Thyroid gland (tissue), 4 donors: ENCODE results near the gene MTNR1B.

Experiments
- POLR2A ChIP-seq, 2 donors: fragments of 450-650 bp; IDR thresholded peaks; one replicate each; pipeline ENCODE4 v1.6.1; 2017; ENCODE audit warnings: antibody characterized with exemption in 2 of 2, mild to moderate bottlenecking in 2 of 2, moderate library complexity in 1 of 2
- TF ChIP-seq, protein P1 (sequence below), 6 experiments: fragments of 200-600 bp in 3 of 6; fragments of 450-650 bp in 3 of 6; sonication (generic) in 3 of 6; IDR thresholded peaks; one replicate each; pipeline ENCODE4 v1.5.1; 2016 to 2019; ENCODE audit warnings: antibody characterized with exemption in 6 of 6, mild to moderate bottlenecking in 2 of 6, inconsistent platforms in 1 of 6, moderate library complexity in 1 of 6

DNA sequence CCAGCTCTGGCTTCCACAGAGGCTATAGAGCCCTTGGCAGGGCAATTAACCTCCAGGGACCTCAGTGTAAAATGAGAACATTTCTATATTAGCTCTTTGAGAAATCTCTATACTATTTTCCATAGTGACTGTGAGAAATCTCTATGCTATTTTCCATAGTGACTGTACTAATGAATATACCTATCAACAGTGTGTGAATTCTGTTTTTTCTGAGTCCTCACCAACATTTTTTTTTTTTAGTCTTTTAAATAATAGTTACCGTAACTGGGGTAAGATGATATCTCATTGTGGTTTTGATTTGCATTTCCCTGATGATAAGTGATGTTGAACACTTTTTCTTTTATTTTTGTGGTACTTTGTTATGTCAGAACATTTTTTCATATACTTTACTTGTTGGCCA is 7.0 kb upstream of the MTNR1B start:
- no peak for TF ChIP-seq POLR2A (IDR thresholded peaks at IDR 0.05)
- TF ChIP-seq, protein P1, sequence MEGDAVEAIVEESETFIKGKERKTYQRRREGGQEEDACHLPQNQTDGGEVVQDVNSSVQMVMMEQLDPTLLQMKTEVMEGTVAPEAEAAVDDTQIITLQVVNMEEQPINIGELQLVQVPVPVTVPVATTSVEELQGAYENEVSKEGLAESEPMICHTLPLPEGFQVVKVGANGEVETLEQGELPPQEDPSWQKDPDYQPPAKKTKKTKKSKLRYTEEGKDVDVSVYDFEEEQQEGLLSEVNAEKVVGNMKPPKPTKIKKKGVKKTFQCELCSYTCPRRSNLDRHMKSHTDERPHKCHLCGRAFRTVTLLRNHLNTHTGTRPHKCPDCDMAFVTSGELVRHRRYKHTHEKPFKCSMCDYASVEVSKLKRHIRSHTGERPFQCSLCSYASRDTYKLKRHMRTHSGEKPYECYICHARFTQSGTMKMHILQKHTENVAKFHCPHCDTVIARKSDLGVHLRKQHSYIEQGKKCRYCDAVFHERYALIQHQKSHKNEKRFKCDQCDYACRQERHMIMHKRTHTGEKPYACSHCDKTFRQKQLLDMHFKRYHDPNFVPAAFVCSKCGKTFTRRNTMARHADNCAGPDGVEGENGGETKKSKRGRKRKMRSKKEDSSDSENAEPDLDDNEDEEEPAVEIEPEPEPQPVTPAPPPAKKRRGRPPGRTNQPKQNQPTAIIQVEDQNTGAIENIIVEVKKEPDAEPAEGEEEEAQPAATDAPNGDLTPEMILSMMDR (IDR thresholded peaks at IDR 0.05) = no peak
